H1 (cell line): ENCODE results near the gene ZWILCH. TPM values are rescaled to one million over a fixed set of nuclear protein-coding genes. Genes with fewer than 3 reads are reported as not detected.
"Not testable (repeated sequence)": the region's sequence is repeated elsewhere in the genome, so short reads cannot be mapped to it uniquely, and the experiment has no call there.

ENCODE experiments used
- CTCF ChIA-PET: fragments of 300-600 bp; sonication (Branson Sonifier 250); formaldehyde crosslinking; loops from one replicate; lab custom pipeline; 2021; ENCODE audit not compliant: partially characterized antibody; lab: Charles Lee
- POLR2A ChIA-PET: fragments of 300-600 bp; sonication (Branson Sonifier 250); formaldehyde crosslinking; loops from one replicate; lab custom pipeline; 2021; ENCODE audit warnings: inconsistent platforms; ENCODE audit not compliant: partially characterized antibody; lab: Charles Lee
- DNase-seq, 2 experiments: peaks; one replicate each; pipeline versions ENCODE4 v3.0.0 to v3.0.0-alpha.2; 2010 to 2022; ENCODE audit warnings: low spot score in 2 of 2, low read depth in 1 of 2, mixed read lengths in 1 of 2
- FAIRE-seq: peaks from 2 replicates; lab custom pipeline; 2011; peaks lifted over from hg19 to GRCh38; lab: Jason Lieb, UNC
- H2AFZ ChIP-seq: 2 replicates; pipeline ENCODE4 v1.8.1; 2012; ENCODE audit warnings: low read length, inconsistent platforms
- H2AK5ac ChIP-seq: 2 replicates; pipeline ENCODE4 v1.6.1; 2013; ENCODE audit warnings: low read depth, low read length
- H2BK120ac ChIP-seq: replicated peaks from 2 replicates; pipeline ENCODE3; 2013; ENCODE audit warnings: low read depth, low read length, inconsistent platforms
- H2BK12ac ChIP-seq: 2 replicates; pipeline ENCODE4 v1.6.1; 2013; ENCODE audit warnings: low read depth, low read length
- H2BK15ac ChIP-seq: 2 replicates; pipeline ENCODE4 v1.6.1; 2013; ENCODE audit warnings: low read length
- H2BK20ac ChIP-seq: 2 replicates; pipeline ENCODE4 v1.6.1; 2013; ENCODE audit warnings: low read length
- H2BK5ac ChIP-seq: 2 replicates; pipeline ENCODE4 v1.6.1; 2013; ENCODE audit warnings: low read depth, low read length
- H3K14ac ChIP-seq: 2 replicates; pipeline ENCODE4 v1.6.1; 2013; ENCODE audit warnings: inconsistent platforms; ENCODE audit not compliant: insufficient read length
- H3K18ac ChIP-seq: 2 replicates; pipeline ENCODE4 v1.6.1; 2013; ENCODE audit warnings: low read length; ENCODE audit errors: extremely low read depth
- H3K23ac ChIP-seq: 2 replicates; pipeline ENCODE4 v1.6.1; 2013; ENCODE audit warnings: inconsistent platforms; ENCODE audit not compliant: insufficient read length
- H3K23me2 ChIP-seq: 2 replicates; pipeline ENCODE4 v1.6.1; 2013; ENCODE audit warnings: low read depth, low read length
- H3K27ac ChIP-seq: 2 replicates; pipeline ENCODE4 v1.6.1; 2011; ENCODE audit warnings: low read depth, low read length, inconsistent platforms
- H3K27me3 ChIP-seq, 4 experiments: replicated peaks in 1 of 4; 1 replicate in 1 of 4; 2 replicates in 3 of 4; pipeline versions ENCODE4 v1.6.1 to v1.8.1; 2011 to 2013; ENCODE audit warnings: low read length in 3 of 4, mild to moderate bottlenecking in 3 of 4, inconsistent platforms in 2 of 4, mixed read lengths in 2 of 4, moderate library complexity in 1 of 4; ENCODE audit not compliant: control insufficient read depth in 3 of 4, insufficient read depth in 3 of 4; ENCODE audit errors: extremely low read depth in 1 of 4
- H3K36me3 ChIP-seq, 4 experiments: 2 replicates each; pipeline versions ENCODE4 v1.6.1 to v1.8.1; 2011 to 2013; ENCODE audit warnings: mild to moderate bottlenecking in 4 of 4, low read length in 3 of 4, moderate library complexity in 2 of 4, control low read depth in 1 of 4, inconsistent platforms in 1 of 4; ENCODE audit not compliant: insufficient read depth in 4 of 4, control insufficient read depth in 2 of 4
- H3K4ac ChIP-seq: replicated peaks from 2 replicates; pipeline ENCODE3; 2013; ENCODE audit warnings: low read length, low read depth, mixed read lengths, inconsistent platforms; ENCODE audit not compliant: insufficient read length
- H3K4me1 ChIP-seq, 4 experiments: replicated peaks in 1 of 4; 1 replicate in 1 of 4; 2 replicates in 3 of 4; pipeline versions ENCODE4 v1.6.1 to v1.8.1; 2011 to 2013; ENCODE audit warnings: low read length in 3 of 4, inconsistent platforms in 2 of 4, mixed read lengths in 1 of 4; ENCODE audit not compliant: insufficient read depth in 4 of 4, control insufficient read depth in 3 of 4
- H3K4me2 ChIP-seq, 2 experiments: 2 replicates each; pipeline versions ENCODE4 v1.6.1 to v1.8.1; 2011 to 2013; ENCODE audit warnings: low read depth in 2 of 2, low read length in 2 of 2, control low read depth in 1 of 2, inconsistent platforms in 1 of 2, mild to moderate bottlenecking in 1 of 2; ENCODE audit not compliant: insufficient read depth in 1 of 2
- H3K4me3 ChIP-seq, 4 experiments: fragments of 200-600, 300-600 bp in 1 of 4; sonication (generic), shearing (Covaris generic), sonication (Bioruptor Twin) in 1 of 4; 2 replicates each; pipeline versions ENCODE4 v1.5.1 to v1.8.1; 2011 to 2016; ENCODE audit warnings: low read length in 4 of 4, low read depth in 3 of 4, control low read depth in 2 of 4, inconsistent platforms in 2 of 4, mild to moderate bottlenecking in 2 of 4, mixed read lengths in 1 of 4, moderate library complexity in 1 of 4; ENCODE audit not compliant: insufficient read depth in 2 of 4; ENCODE audit errors: extremely low read depth in 1 of 4
- H3K56ac ChIP-seq: replicated peaks from 2 replicates; pipeline ENCODE3; 2013; ENCODE audit warnings: low read depth, mild to moderate bottlenecking, mixed read lengths, low read length, inconsistent platforms; ENCODE audit not compliant: insufficient read length
- H3K79me1 ChIP-seq: 2 replicates; pipeline ENCODE4 v1.6.1; 2013; ENCODE audit warnings: low read depth, low read length, control low read depth
- H3K79me2 ChIP-seq, 2 experiments: 2 replicates each; pipeline versions ENCODE4 v1.6.1 to v1.8.1; 2012 to 2013; ENCODE audit warnings: low read length in 2 of 2, mild to moderate bottlenecking in 2 of 2, inconsistent platforms in 1 of 2; ENCODE audit not compliant: insufficient read depth in 2 of 2, control insufficient read depth in 1 of 2
- H3K9ac ChIP-seq, 4 experiments: replicated peaks in 1 of 4; 1 replicate in 1 of 4; 2 replicates in 3 of 4; pipeline versions ENCODE4 v1.6.1 to v1.8.1; 2011 to 2013; ENCODE audit warnings: low read depth in 3 of 4, low read length in 3 of 4, control low read depth in 2 of 4, mild to moderate bottlenecking in 2 of 4, moderate library complexity in 2 of 4, inconsistent platforms in 1 of 4; ENCODE audit errors: extremely low read depth in 1 of 4
- H3K9me3 ChIP-seq, 2 experiments: 2 replicates each; pipeline versions ENCODE4 v1.6.1 to v1.8.1; 2012 to 2013; ENCODE audit warnings: mild to moderate bottlenecking in 2 of 2, moderate library complexity in 2 of 2, control low read depth in 1 of 2, inconsistent platforms in 1 of 2, low read depth in 1 of 2, low read length in 1 of 2, mixed read lengths in 1 of 2; ENCODE audit not compliant: insufficient read depth in 2 of 2
- H4K20me1 ChIP-seq, 2 experiments: replicated peaks in 1 of 2; 2 replicates each; pipeline versions ENCODE3 to v1.8.1; 2011 to 2013; ENCODE audit warnings: inconsistent platforms in 2 of 2, low read length in 2 of 2, mild to moderate bottlenecking in 1 of 2; ENCODE audit not compliant: insufficient read depth in 2 of 2, control insufficient read depth in 1 of 2
- H4K5ac ChIP-seq: 2 replicates; pipeline ENCODE4 v1.6.1; 2013; ENCODE audit warnings: low read length, low read depth, mixed read lengths, inconsistent platforms; ENCODE audit not compliant: insufficient read length
- H4K8ac ChIP-seq: 2 replicates; pipeline ENCODE4 v1.8.0; 2013; ENCODE audit warnings: mild to moderate bottlenecking, moderate library complexity, low read length, inconsistent platforms; ENCODE audit not compliant: insufficient read depth; ENCODE audit errors: extremely low read depth
- H4K91ac ChIP-seq: replicated peaks from 2 replicates; pipeline ENCODE3; 2013; ENCODE audit warnings: low read length, mixed read lengths, inconsistent platforms; ENCODE audit not compliant: insufficient read length
- POLR2A ChIP-seq, 2 experiments: IDR thresholded peaks; 1 replicate in 1 of 2; 2 replicates in 1 of 2; pipeline ENCODE4 v1.6.1; 2011; ENCODE audit warnings: low read depth in 2 of 2, low read length in 2 of 2, mild to moderate bottlenecking in 2 of 2; ENCODE audit errors: control extremely low read depth in 1 of 2
- POLR2AphosphoS5 ChIP-seq: IDR thresholded peaks from 2 replicates; pipeline ENCODE4 v1.6.1; 2011; ENCODE audit warnings: low read depth, low read length
- WGBS, 2 experiments: shearing (Covaris generic) in 1 of 2; methylation state at CpG; one replicate each; pipeline versions ENCODE4 v1.1.6 to v1.1.7; 2013 to 2015; ENCODE audit warnings: low lambda C conversion rate in 2 of 2, mixed read lengths in 2 of 2, inconsistent platforms in 1 of 2, low coverage in 1 of 2, missing lambda C conversion rate in 1 of 2; ENCODE audit not compliant: insufficient replicate concordance in 2 of 2, insufficient coverage in 1 of 2, insufficient read length in 1 of 2; ENCODE audit errors: extremely low coverage in 1 of 2, missing lambda C conversion rate in 1 of 2; 5-methylcytosine and 5-hydroxymethylcytosine counted together
- polyA plus RNA-seq, 7 experiments: library from polyadenylated mRNA; depleted of rRNA in 3 of 7; stranded (reverse) in 5 of 7; unstranded in 2 of 7; fragments of >200 nt in 5 of 7; fragments of 200-250 nt in 2 of 7; gene quantifications; 1 replicate in 5 of 7; 2 replicates in 1 of 7; 4 replicates in 1 of 7; pipeline versions ENCODE4 v1.2.1 to v1.2.3, GENCODE V29; 2011 to 2013; ENCODE audit warnings: missing spikeins in 2 of 7, mixed read lengths in 2 of 7
- total RNA-seq: library from RNA; stranded (reverse); fragmentation: NEBNext Ultra II Directional; extraction: Animal tissue kit (Norgen Biotek cat#: 25700); gene quantifications from 2 replicates; pipeline ENCODE4 v1.2.1, GENCODE V29; 2021

Gene ZWILCH
- total and polyA plus RNA-seq, 2 of the 8 experiments (the other 6 are each of a cell fraction or from before 2014, with no cell fraction given), result 18.1 to 61.5 TPM

GRCh38 chr15:66500346-66500745 lies 4.8 kb upstream of the ZWILCH start:
- H4K91ac ChIP-seq, H2BK12ac ChIP-seq, H3K14ac ChIP-seq, H3K27ac ChIP-seq, H2BK20ac ChIP-seq, FAIRE-seq, H3K79me1 ChIP-seq, H2BK5ac ChIP-seq, H4K8ac ChIP-seq, H3K9me3 ChIP-seq, H3K9ac ChIP-seq, H2BK120ac ChIP-seq, H2BK15ac ChIP-seq, H2AK5ac ChIP-seq, H4K20me1 ChIP-seq, H3K4me3 ChIP-seq, H3K56ac ChIP-seq, H3K4me2 ChIP-seq, H4K5ac ChIP-seq, H3K4ac ChIP-seq, H3K27me3 ChIP-seq, H3K18ac ChIP-seq, H3K23ac ChIP-seq, DNase-seq, H2AFZ ChIP-seq: not testable (repeated sequence)
- ChIA-PET CTCF (interaction anchor here (0.6 to 4.6 kb wide), 5 partner anchors 9 to 113 kb away, joined by 3 to 40 read pairs (median 4); partner anchors contain the start of gene MAP2K1), POLR2A (interaction anchor here (1.0 to 6.5 kb wide), 20 partner anchors 6 to 184 kb away, joined by 3 to 64 read pairs (median 4); partner anchors contain the start of genes LCTL, MAP2K1, RPL4 and TIPIN)
- TF ChIP-seq POLR2A (IDR thresholded peaks at IDR 0.05; ENCODE audit: control extremely low read depth in 1 of 2, low read depth in 2 of 2, low read length in 2 of 2) (peak in 1 of 2 experiments; percentile 13; a peak in 1 of 3 replicates), POLR2AphosphoS5 (peak; percentile 58)
- H3K79me2 ChIP-seq, result peaks cover 18 to 37% of the 10 kb centered on the region in 2 experiments
- H3K4me1 ChIP-seq, result peaks cover 5 to 10% (median 6%) of the 10 kb centered on the region in 4 experiments; a peak in 5 of 7 replicates
- WGBS, 2 experiments, result 95% methylated on average over 7 of the region's 7 CpGs; no CpG with 5 or more reads in 1 of the 2 experiments
- H3K36me3 ChIP-seq, result peaks cover 41 to 57% (median 51%) of the 10 kb centered on the region in 4 experiments
- H3K23me2 ChIP-seq, result peaks cover 12% of the 10 kb centered on the region; the same call in 1 of the 2 replicates
